Naive thymus-derived CD4-positive, alpha-beta T cell (primary cell): ENCODE results near the gene MGLL. TPM values are rescaled to one million over a fixed set of nuclear protein-coding genes. Genes with fewer than 3 reads are reported as not detected.
A peak's percentile ranks its signal among the peaks of the same experiment; 100 is the strongest.

Source experiments
- ATAC-seq: fragments of 150-1000 bp; cut with Tn5 transposase; 2 replicates; pipeline ENCODE4 v1.10.0; 2021; ENCODE audit warnings: mild to moderate bottlenecking, moderate library complexity
- CTCF ChIA-PET: fragments of 350-600 bp; sonication (Branson Sonifier 250); formaldehyde crosslinking; loops from one replicate; lab custom pipeline; 2021; ENCODE audit warnings: antibody characterized with exemption; lab: Charles Lee
- POLR2A ChIA-PET: fragments of 350-600 bp; sonication (Branson Sonifier 250); formaldehyde crosslinking; loops from one replicate; lab custom pipeline; 2021; ENCODE audit warnings: antibody characterized with exemption, inconsistent platforms; lab: Charles Lee
- DNase-seq, 9 donors: peaks; one replicate each; pipeline versions ENCODE4 v3.0.0 to v3.0.0-alpha.2; 2020 to 2022; ENCODE audit warnings: mixed read lengths in 1 of 9
- H3K27ac ChIP-seq: one replicate; pipeline ENCODE4 v1.7.0; 2013; ENCODE audit warnings: mild to moderate bottlenecking, low read depth, low read length, moderate library complexity
- H3K27me3 ChIP-seq, 2 donors: one replicate each; pipeline ENCODE4 v1.7.0; 2013; ENCODE audit warnings: low read length in 2 of 2, mild to moderate bottlenecking in 2 of 2, moderate library complexity in 2 of 2; ENCODE audit not compliant: control insufficient read depth in 2 of 2, insufficient read depth in 2 of 2
- H3K36me3 ChIP-seq, 3 experiments: 1 replicate in 2 of 3; 2 replicates in 1 of 3; pipeline ENCODE4 v1.7.0; 2013; ENCODE audit warnings: low read length in 3 of 3, mild to moderate bottlenecking in 3 of 3, moderate library complexity in 1 of 3; ENCODE audit not compliant: insufficient read depth in 3 of 3, control insufficient read depth in 2 of 3
- H3K4me1 ChIP-seq, 2 donors: one replicate each; pipeline ENCODE4 v1.7.0; 2013; ENCODE audit warnings: low read length in 2 of 2, mild to moderate bottlenecking in 2 of 2, moderate library complexity in 1 of 2; ENCODE audit not compliant: control insufficient read depth in 2 of 2, insufficient read depth in 2 of 2
- H3K4me3 ChIP-seq: 2 replicates; pipeline ENCODE4 v1.7.0; 2013; ENCODE audit warnings: mild to moderate bottlenecking, low read length
- H3K9me3 ChIP-seq, 3 experiments: 1 replicate in 2 of 3; 2 replicates in 1 of 3; pipeline ENCODE4 v1.7.0; 2013; ENCODE audit warnings: low read length in 3 of 3; ENCODE audit not compliant: control insufficient read depth in 2 of 3
- H3K27ac Mint-ChIP-seq, 9 donors: one replicate each; pipeline ENCODE4 v1.8.0; 2020 to 2022; ENCODE audit warnings: mixed read lengths in 9 of 9, mild to moderate bottlenecking in 8 of 9, moderate library complexity in 5 of 9, inconsistent platforms in 2 of 9
- H3K27me3 Mint-ChIP-seq, 5 donors: one replicate each; pipeline ENCODE4 v1.8.0; 2021 to 2022; ENCODE audit warnings: mixed read lengths in 5 of 5, mild to moderate bottlenecking in 1 of 5
- H3K36me3 Mint-ChIP-seq, 5 donors: one replicate each; pipeline ENCODE4 v1.8.0; 2020 to 2022; ENCODE audit warnings: mixed read lengths in 5 of 5, mild to moderate bottlenecking in 3 of 5, inconsistent platforms in 1 of 5
- H3K4me1 Mint-ChIP-seq, 7 donors: one replicate each; pipeline ENCODE4 v1.8.0; 2020 to 2022; ENCODE audit warnings: mixed read lengths in 7 of 7, mild to moderate bottlenecking in 3 of 7, inconsistent platforms in 1 of 7
- H3K4me3 Mint-ChIP-seq, 10 donors: one replicate each; pipeline ENCODE4 v1.8.0; 2020 to 2022; ENCODE audit warnings: mild to moderate bottlenecking in 10 of 10, mixed read lengths in 10 of 10, moderate library complexity in 6 of 10, inconsistent platforms in 2 of 10
- H3K9me3 Mint-ChIP-seq, 11 donors: one replicate each; pipeline ENCODE4 v1.8.0; 2020 to 2022; ENCODE audit warnings: mixed read lengths in 11 of 11, mild to moderate bottlenecking in 4 of 11, inconsistent platforms in 1 of 11, moderate library complexity in 1 of 11
- intact Hi-C, 2 donors: fragments of 100-400 bp; cut with micrococcal nuclease; formaldehyde crosslinking; loops; one replicate each; pipeline ENCODE4 v1.15.1; 2023
- polyA plus RNA-seq, 2 donors: library from polyadenylated mRNA; unstranded; fragments of 300-500 nt; fragmentation: Illumina TruSeq; gene quantifications; one replicate each; pipeline ENCODE4 v1.2.3, GENCODE V29; 2021
- total RNA-seq, 6 experiments: library from RNA in 5 of 6; stranded (reverse) in 5 of 6; gene quantifications; 1 replicate in 5 of 6; 2 replicates in 1 of 6; pipeline ENCODE4 v1.2.3 and lab custom pipeline; 2021 to 2026

MGLL gene
- total and polyA plus RNA-seq, 7 experiments from 2014 or later, result 1.0 to 6.0 (median 2.1) TPM; not detected in 2

- Mint-ChIP-seq H3K4me3 (no peak overlapping the region), H3K9me3 (peaks cover 0 to 8% (median 0%) of the 10 kb centered on the region in 11 donors), H3K27me3 (peaks cover 11 to 32% (median 23%) of the 10 kb centered on the region in 5 donors), H3K4me1 (peaks cover 0 to 14% (median 4%) of the 10 kb centered on the region in 7 donors), H3K36me3 (peaks cover 0 to 1% (median 0%) of the 10 kb centered on the region in 5 donors), H3K27ac (no peak overlapping the region)
- Histone ChIP-seq H3K4me3 (no peak overlapping the region), H3K4me1 (no peaks in the 10 kb centered on the region), H3K9me3 (no peaks in the 10 kb centered on the region), H3K27me3 (no peaks in the 10 kb centered on the region), H3K36me3 (no peaks in the 10 kb centered on the region), H3K27ac (no peak overlapping the region)
- ChIA-PET POLR2A (no interaction called here), CTCF (no interaction called here)
- DNase-seq (no peak), ATAC-seq (no peak)
- intact Hi-C loops, result no loop called here
Observed at GRCh38 chr3:127794972-127795371, 27.3 kb downstream of the MGLL start.

DNA sequence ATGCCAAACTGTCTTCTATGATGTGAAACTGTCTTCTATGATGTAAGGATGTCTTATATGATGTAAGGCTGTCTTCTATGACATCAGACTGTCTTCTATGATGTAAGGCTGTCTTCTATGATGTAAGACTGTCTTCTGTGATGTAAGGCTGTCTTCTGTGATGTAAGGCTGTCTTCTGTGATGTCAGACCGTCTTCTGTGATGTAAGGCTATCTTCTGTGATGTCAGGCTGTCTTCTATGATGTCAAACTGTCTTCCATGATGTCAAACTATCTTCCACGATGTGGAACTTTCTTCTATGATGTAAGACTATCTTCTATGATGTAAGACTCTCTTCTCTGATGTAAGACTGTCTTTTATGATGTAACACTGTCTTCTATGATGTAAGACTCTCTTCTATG, 27.9 kb downstream of the MGLL start:
- DNase-seq (no peak), ATAC-seq (no peak)
- peaks cover 0 to 1% (median 0%) of the 10 kb centered on the region in 5 donors for H3K36me3 Mint-ChIP-seq
- no peaks in the 10 kb centered on the region for H3K27me3 ChIP-seq
- ChIA-PET CTCF (no interaction called here), POLR2A (no interaction called here)
- H3K9me3 ChIP-seq, result no peaks in the 10 kb centered on the region
- peaks cover 0 to 8% (median 4%) of the 10 kb centered on the region in 7 donors for H3K4me1 Mint-ChIP-seq
- H3K27ac ChIP-seq, result no peak overlapping the region
- H3K4me3 Mint-ChIP-seq, result no peak overlapping the region
- intact Hi-C loops, result no loop called here
- peaks cover 11 to 32% (median 24%) of the 10 kb centered on the region in 5 donors for H3K27me3 Mint-ChIP-seq
- H3K36me3 ChIP-seq, result no peaks in the 10 kb centered on the region
- H3K4me1 ChIP-seq, result no peaks in the 10 kb centered on the region
- H3K9me3 Mint-ChIP-seq, result peaks cover 0 to 8% (median 0%) of the 10 kb centered on the region in 11 donors
- H3K4me3 ChIP-seq, result no peak overlapping the region
- H3K27ac Mint-ChIP-seq, result no peak overlapping the region

- Histone ChIP-seq H3K4me3 (no peak overlapping the region), H3K9me3 (no peaks in the 10 kb centered on the region), H3K27me3 (no peaks in the 10 kb centered on the region), H3K36me3 (no peaks in the 10 kb centered on the region), H3K27ac (no peak overlapping the region), H3K4me1 (no peaks in the 10 kb centered on the region)
- no peak overlapping the region for H3K4me3 Mint-ChIP-seq
- ChIA-PET CTCF (no interaction called here), POLR2A (no interaction called here)
- intact Hi-C loops, result no loop called here
- H3K36me3 Mint-ChIP-seq, result no peaks in the 10 kb centered on the region
- peaks cover 0 to 8% (median 0%) of the 10 kb centered on the region in 11 donors for H3K9me3 Mint-ChIP-seq
- H3K4me1 Mint-ChIP-seq, result peaks cover 0 to 8% (median 4%) of the 10 kb centered on the region in 7 donors
- DNase-seq (no peak), ATAC-seq (no peak)
- peaks cover 11 to 32% (median 24%) of the 10 kb centered on the region in 5 donors for H3K27me3 Mint-ChIP-seq
- no peak overlapping the region for H3K27ac Mint-ChIP-seq
Observed at GRCh38 chr3:127792541-127793292, 29.6 kb downstream of the MGLL start.

- H3K9me3 ChIP-seq, result no peaks in the 10 kb centered on the region
- H3K36me3 Mint-ChIP-seq, result no peaks in the 10 kb centered on the region
- POLR2A ChIA-PET, result no interaction called here
- no peak overlapping the region for H3K27ac ChIP-seq
- peaks cover 0 to 8% (median 0%) of the 10 kb centered on the region in 11 donors for H3K9me3 Mint-ChIP-seq
- H3K4me3 Mint-ChIP-seq, result peak overlapping the region in 1 of 10 donors; percentile 14
- ATAC-seq (peak; percentile 57), DNase-seq (peak in 4 of 9 donors; percentile 1 to 6 (median 4))
- H3K4me1 ChIP-seq, result no peaks in the 10 kb centered on the region
- no peaks in the 10 kb centered on the region for H3K36me3 ChIP-seq
- H3K27ac Mint-ChIP-seq, result no peak overlapping the region
- H3K27me3 ChIP-seq, result no peaks in the 10 kb centered on the region
- intact Hi-C loops, result loop anchor here in 1 of 2 donors (2.0 kb wide), 1 partner anchor 39 kb away; no protein-coding TSS in a partner anchor
- H3K27me3 Mint-ChIP-seq, result peaks cover 11 to 32% (median 24%) of the 10 kb centered on the region in 5 donors
- peaks cover 0 to 8% (median 4%) of the 10 kb centered on the region in 7 donors for H3K4me1 Mint-ChIP-seq
- CTCF ChIA-PET, result no interaction called here
- H3K4me3 ChIP-seq, result no peak overlapping the region
Observed at GRCh38 chr3:127791221-127791913, 30.9 kb downstream of the MGLL start.

GRCh38 chr3:127790882-127791183, 31.5 kb downstream of the MGLL start:
- CTCF ChIA-PET, result no interaction called here
- H3K9me3 Mint-ChIP-seq, result peaks cover 0 to 8% (median 0%) of the 10 kb centered on the region in 11 donors
- POLR2A ChIA-PET, result no interaction called here

DNA sequence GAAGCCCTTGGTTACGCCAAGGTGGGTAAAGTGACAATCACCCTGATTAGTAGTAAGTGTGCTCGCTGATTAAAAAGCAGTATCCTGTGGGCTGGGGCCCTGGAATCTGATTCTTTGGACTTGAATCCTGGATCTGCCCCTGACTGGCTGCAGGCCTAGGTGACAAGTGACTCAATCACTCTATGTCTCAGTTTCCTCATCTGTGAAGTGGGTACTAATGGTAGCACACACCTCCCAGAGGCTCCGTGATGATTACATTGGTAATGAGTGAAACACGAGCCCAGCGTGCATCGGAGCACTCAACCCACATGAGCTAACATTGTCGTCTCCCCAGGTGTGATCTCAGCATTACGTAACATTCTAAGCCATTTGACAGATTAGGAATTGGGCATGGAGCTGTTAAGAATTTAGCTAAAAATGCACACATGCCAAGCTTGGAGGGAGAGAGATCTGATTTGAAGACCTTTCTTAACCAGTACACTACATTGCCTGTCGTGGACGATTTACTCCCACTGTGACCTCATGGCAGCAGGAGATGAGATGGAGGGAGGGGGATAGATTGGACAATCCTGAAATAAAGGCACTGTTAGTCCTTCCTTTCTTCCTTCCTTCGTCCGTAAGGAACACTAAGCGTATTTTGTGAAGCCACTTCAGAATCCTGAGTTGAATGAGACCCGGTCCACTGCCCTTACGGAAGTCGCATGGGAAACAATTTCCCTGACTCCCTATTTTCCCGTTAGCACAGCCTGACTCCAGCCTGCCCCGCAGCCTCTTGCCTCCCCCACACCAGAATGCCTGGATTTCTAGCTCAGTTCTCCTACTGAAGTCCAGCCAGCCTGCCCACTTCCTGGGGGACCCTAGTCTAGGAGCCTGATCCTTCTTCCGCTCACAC, 32.1 kb downstream of the MGLL start:
- Mint-ChIP-seq H3K4me1 (peaks cover 0 to 8% (median 4%) of the 10 kb centered on the region in 7 donors), H3K36me3 (no peaks in the 10 kb centered on the region), H3K27ac (no peak overlapping the region), H3K27me3 (peaks cover 13 to 28% (median 23%) of the 10 kb centered on the region in 5 donors), H3K9me3 (peaks cover 0 to 8% (median 0%) of the 10 kb centered on the region in 11 donors), H3K4me3 (no peak overlapping the region)
- Histone ChIP-seq H3K4me1 (no peaks in the 10 kb centered on the region), H3K27ac (no peak overlapping the region), H3K4me3 (no peak overlapping the region), H3K36me3 (no peaks in the 10 kb centered on the region), H3K27me3 (no peaks in the 10 kb centered on the region), H3K9me3 (no peaks in the 10 kb centered on the region)
- DNase-seq, result no peak
- intact Hi-C loops, result loop anchor here in 1 of 2 donors (2.0 kb wide), 1 partner anchor 41 kb away; no protein-coding TSS in a partner anchor
- no peak for ATAC-seq
- ChIA-PET CTCF (no interaction called here), POLR2A (no interaction called here)

More at GRCh38 chr3:127790882-127791183, 31.5 kb downstream of the MGLL start:
- DNase-seq (no peak), ATAC-seq (peak; percentile 22)
- no peaks in the 10 kb centered on the region for H3K36me3 ChIP-seq
- H3K27ac Mint-ChIP-seq, result no peak overlapping the region
- H3K4me3 Mint-ChIP-seq, result peak overlapping the region in 1 of 10 donors; percentile 14
- H3K4me1 Mint-ChIP-seq, result peaks cover 0 to 8% (median 4%) of the 10 kb centered on the region in 7 donors
- no peaks in the 10 kb centered on the region for H3K4me1 ChIP-seq
- H3K4me3 ChIP-seq, result no peak overlapping the region
- H3K9me3 ChIP-seq, result no peaks in the 10 kb centered on the region
- H3K27ac ChIP-seq, result no peak overlapping the region
- no peaks in the 10 kb centered on the region for H3K27me3 ChIP-seq
- H3K27me3 Mint-ChIP-seq, result peaks cover 11 to 30% (median 23%) of the 10 kb centered on the region in 5 donors
- intact Hi-C loops, result loop anchor here in 1 of 2 donors (2.0 kb wide), 1 partner anchor 40 kb away; no protein-coding TSS in a partner anchor
- no peaks in the 10 kb centered on the region for H3K36me3 Mint-ChIP-seq
